HG02642 (cell line): ENCODE data around the gene TNC.
A peak's percentile ranks its signal among the peaks of the same experiment; 100 is the strongest.

Source experiments
- ATAC-seq: cut with Tn5 transposase; IDR thresholded peaks from one replicate; pipeline ENCODE4 v1.9.1; 2021; ENCODE audit warnings: mild to moderate bottlenecking; ENCODE audit not compliant: unreplicated experiment, poor library complexity

The TNC gene

DNA sequence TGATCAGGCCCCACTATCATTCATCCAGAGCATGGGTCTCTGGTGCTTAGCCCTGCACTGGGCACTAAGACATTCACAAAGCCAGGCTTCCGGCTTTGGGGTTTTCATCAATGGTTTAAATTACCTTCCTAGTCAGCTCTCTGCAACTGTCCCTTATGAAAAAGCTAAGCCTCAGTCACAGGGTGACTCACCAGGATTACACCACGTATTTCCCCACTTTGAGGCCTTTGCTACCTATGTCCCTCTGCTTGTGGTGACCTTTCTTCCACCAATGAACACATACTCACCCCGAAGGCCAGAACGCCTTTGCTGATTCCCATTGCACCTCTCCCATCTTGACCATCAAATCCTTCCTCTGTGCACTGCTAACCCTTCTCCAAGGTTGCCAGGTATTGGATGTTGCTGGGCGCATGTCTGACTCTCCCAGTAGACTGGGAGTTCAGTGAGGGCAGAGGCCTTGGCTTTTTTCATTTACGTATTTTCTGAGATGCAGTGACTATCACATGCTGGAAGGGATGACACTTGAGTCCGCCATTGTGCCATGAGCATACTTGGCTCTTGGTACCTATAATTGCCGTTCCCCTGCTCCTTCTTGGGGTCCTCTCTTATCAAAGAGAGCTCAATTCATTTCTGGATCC, 128.9 kb downstream of the TNC start:
- peak; percentile 55 for ATAC-seq

- ATAC-seq: no peak
Observed at GRCh38 chr9:114987116-114987515, 130.8 kb downstream of the TNC start.

DNA sequence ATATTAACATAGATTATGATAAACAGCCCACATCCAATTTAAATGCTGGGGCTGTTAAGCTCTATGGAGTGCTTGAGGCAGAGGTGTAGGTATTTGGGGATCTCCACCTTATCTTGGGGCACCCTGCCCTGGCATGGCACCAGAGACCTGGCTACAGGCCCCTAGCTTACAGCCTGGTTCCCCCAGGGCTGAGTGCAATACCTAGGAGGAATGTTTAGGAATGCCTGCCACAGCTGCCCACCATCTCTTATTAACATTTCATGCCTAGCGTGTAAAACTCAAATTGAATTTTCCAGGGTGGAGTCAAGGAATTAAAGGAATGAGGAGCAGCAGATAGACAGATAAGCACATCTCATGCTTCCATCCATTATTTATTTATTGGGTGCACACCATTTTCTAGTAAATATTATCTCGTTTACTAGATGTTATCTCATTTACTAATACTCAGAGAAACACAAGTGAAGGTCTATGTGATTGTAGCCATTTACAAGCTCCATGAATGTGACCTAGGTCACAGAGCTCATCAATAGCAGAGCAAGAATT, 131.9 kb downstream of the TNC start:
- ATAC-seq: no peak

DNA sequence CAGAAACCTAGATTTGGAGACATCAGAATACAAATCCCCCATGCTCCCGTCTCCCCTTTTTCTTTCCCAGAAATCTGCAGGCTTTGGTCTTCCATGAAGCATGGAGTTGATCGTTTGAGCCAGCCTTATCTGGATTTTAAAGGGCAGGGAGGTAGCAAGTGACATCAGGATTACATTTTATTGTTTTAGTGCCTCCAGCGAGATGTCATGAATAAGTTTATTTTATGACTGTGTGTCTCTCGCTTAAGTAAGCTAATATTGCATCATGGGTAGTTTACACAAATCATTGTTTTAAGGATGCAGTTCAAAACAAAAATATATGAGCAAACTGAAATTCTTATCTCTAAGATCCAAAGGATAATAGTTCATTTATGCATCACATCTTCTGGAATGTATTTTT, 136.9 kb downstream of the TNC start:
- no peak for ATAC-seq

DNA sequence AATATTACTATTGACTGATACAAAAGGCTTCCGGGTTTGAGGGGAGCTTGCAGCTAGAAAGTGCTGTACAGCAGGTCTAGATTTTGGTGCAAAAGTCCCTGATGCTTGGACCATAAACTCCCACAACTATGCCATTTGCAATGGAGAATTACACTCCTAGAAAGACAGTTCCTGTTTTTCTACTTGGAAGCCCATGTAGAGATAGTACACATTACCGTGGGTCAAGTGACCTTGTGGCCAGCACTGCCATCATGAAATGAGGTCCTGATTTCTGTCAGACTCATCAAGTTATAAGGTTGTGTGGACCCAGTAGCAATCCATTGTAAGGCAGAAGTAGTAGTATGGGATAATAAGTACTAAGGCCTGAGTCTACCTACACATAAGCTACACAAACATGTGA, 144.7 kb downstream of the TNC start:
- no peak for ATAC-seq

DNA sequence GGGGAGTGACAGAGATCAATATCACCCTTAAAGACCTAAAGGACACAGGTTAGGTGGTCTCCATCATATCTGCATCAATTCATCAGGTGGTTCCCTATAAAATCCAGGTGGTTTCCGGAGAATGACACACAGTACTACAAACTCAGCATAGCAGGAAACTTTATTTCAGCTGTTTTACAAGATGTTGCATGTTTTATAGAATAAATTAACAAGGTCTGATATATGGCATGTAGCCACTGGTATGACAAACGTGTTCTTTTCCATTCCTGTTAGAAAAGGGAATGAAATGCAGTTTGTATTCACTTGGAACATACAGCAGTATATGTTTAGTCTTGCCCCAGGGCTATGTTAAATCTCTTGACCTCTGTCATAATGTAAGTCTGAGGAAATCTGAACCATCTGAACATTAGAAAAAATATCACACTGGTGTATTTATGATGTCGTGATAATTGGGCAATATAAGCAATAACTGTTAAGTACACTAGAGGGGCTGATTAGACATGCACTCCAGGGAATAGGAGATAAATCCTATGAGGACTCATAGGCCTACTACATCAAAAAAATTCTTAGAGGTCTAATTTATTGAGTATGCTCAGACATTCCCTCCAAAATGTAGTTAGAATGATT, 145.3 kb downstream of the TNC start:
- no peak for ATAC-seq
